ENCODE results near the gene OCIAD2. TPM values are rescaled to one million over a fixed set of nuclear protein-coding genes. Genes with fewer than 3 reads are reported as not detected.

OCIAD2 gene
- total RNA-seq, 1 experiment from 2014 or later = 32.8 TPM

GRCh38 chr4:48938831-48939230 is 32.3 kb upstream of the OCIAD2 start:
- no peak for DNase-seq (ENCODE audit: low read depth, low spot score)

GRCh38 chr4:48937033-48937432 is 30.5 kb upstream of the OCIAD2 start:
- H3K36me3 ChIP-seq (ENCODE audit: control insufficient read depth, insufficient read depth, low read length) = no peaks in the 10 kb centered on the region
- H3K9me3 ChIP-seq (ENCODE audit: control insufficient read depth, insufficient read depth, low read depth, low read length) = no peaks in the 10 kb centered on the region
- no peak overlapping the region for H3K27ac ChIP-seq (ENCODE audit: low read length)
- in situ Hi-C loops (cut with HindIII; ENCODE audit: low pct_unique_long_range_greater_than_20kb, low sequenced_read_pairs) = no loop called here
- intact Hi-C loops (cut with micrococcal nuclease; ENCODE audit: unreplicated experiment) = no loop called here
- ChIA-PET POLR2A (no interaction called here), CTCF (no interaction called here)
- BruUV-seq (replicated peaks) = no TSS peak
- DNase-seq (ENCODE audit: low read depth, low spot score) (no peak), ATAC-seq (no peak)
- H3K27me3 ChIP-seq (ENCODE audit: control insufficient read depth, insufficient read depth, low read length) = no peaks in the 10 kb centered on the region
- H3K4me3 ChIP-seq (ENCODE audit: low read depth in 2 of 2, low read length in 2 of 2) = no peak overlapping the region
- no peaks in the 10 kb centered on the region for H3K4me1 ChIP-seq (ENCODE audit: control insufficient read depth, insufficient read depth, low read length)
- TF ChIP-seq POLR2AphosphoS5 (IDR thresholded peaks at IDR 0.05; ENCODE audit: low read depth, low read length) (no peak), SIN3A (IDR thresholded peaks at IDR 0.05; ENCODE audit: borderline replicate concordance, insufficient read depth, low read depth, low read length) (no peak), CTCF (IDR thresholded peaks at IDR 0.05) (no peak), REST (IDR thresholded peaks at IDR 0.05; ENCODE audit: insufficient read depth in 1 of 2, low read depth in 2 of 2, low read length in 1 of 2) (no peak), TCF7L2 (IDR thresholded peaks at IDR 0.05; ENCODE audit: low read depth, low read length) (no peak)

More at GRCh38 chr4:48938831-48939230, 32.3 kb upstream of the OCIAD2 start:
- no TSS peak for BruUV-seq (replicated peaks)
- no peaks in the 10 kb centered on the region for H3K4me1 ChIP-seq (ENCODE audit: control insufficient read depth, insufficient read depth, low read length)
- H3K4me3 ChIP-seq (ENCODE audit: low read depth in 2 of 2, low read length in 2 of 2) = no peak overlapping the region
- in situ Hi-C loops (cut with HindIII; ENCODE audit: low pct_unique_long_range_greater_than_20kb, low sequenced_read_pairs) (no loop called here), intact Hi-C loops (cut with micrococcal nuclease; ENCODE audit: unreplicated experiment) (no loop called here)
- no peaks in the 10 kb centered on the region for H3K36me3 ChIP-seq (ENCODE audit: control insufficient read depth, insufficient read depth, low read length)
- CTCF ChIA-PET = interaction anchor here (0.5 kb wide), 1 partner anchor 521 kb away, joined by 3 read pairs; no protein-coding TSS in a partner anchor
- no peaks in the 10 kb centered on the region for H3K9me3 ChIP-seq (ENCODE audit: control insufficient read depth, insufficient read depth, low read depth, low read length)
- no peak for TF ChIP-seq REST (IDR thresholded peaks at IDR 0.05; ENCODE audit: insufficient read depth in 1 of 2, low read depth in 2 of 2, low read length in 1 of 2)
- TF ChIP-seq POLR2AphosphoS5 (IDR thresholded peaks at IDR 0.05; ENCODE audit: low read depth, low read length) = no peak
- no peak for TF ChIP-seq SIN3A (IDR thresholded peaks at IDR 0.05; ENCODE audit: borderline replicate concordance, insufficient read depth, low read depth, low read length)
- TF ChIP-seq CTCF (IDR thresholded peaks at IDR 0.05) = no peak
- TF ChIP-seq TCF7L2 (IDR thresholded peaks at IDR 0.05; ENCODE audit: low read depth, low read length) = no peak
- no peak for ATAC-seq
- H3K27ac ChIP-seq (ENCODE audit: low read length) = no peak overlapping the region
- H3K27me3 ChIP-seq (ENCODE audit: control insufficient read depth, insufficient read depth, low read length) = no peaks in the 10 kb centered on the region
- POLR2A ChIA-PET = no interaction called here

All from Panc1 (cell line).